Right lobe of liver (tissue), 6 donors: ENCODE data around the gene FBXL17. TPM values are rescaled to one million over a fixed set of nuclear protein-coding genes. Genes with fewer than 3 reads are reported as not detected.

Experiments
- ATAC-seq, 4 donors: fragments of 200-7000 bp; cut with Tn5 transposase; one replicate each; pipeline ENCODE4 v1.9.1; 2020; ENCODE audit warnings: mild to moderate bottlenecking in 4 of 4, moderate library complexity in 4 of 4
- DNase-seq, 3 donors: peaks; one replicate each; pipeline ENCODE4 v3.0.0-alpha.2; 2020
- H3K27ac ChIP-seq, 3 donors: fragments of 200-600 bp; one replicate each; pipeline ENCODE4 v1.8.0; 2022
- H3K27me3 ChIP-seq, 2 donors: fragments of 200-600 bp; one replicate each; pipeline ENCODE4 v1.8.0; 2022
- H3K36me3 ChIP-seq, 4 donors: fragments of 200-600 bp; sonication (generic) in 1 of 4; one replicate each; pipeline versions ENCODE4 v1.5.1 to v1.8.0; 2017 to 2022; ENCODE audit warnings: control low read depth in 1 of 4
- H3K4me1 ChIP-seq, 4 donors: fragments of 200-600 bp; sonication (generic) in 1 of 4; one replicate each; pipeline versions ENCODE4 v1.5.1 to v1.8.0; 2017 to 2022; ENCODE audit warnings: control low read depth in 1 of 4
- H3K4me3 ChIP-seq, 3 donors: fragments of 200-600 bp; one replicate each; pipeline ENCODE4 v1.8.0; 2022
- H3K9me3 ChIP-seq, 4 donors: fragments of 200-600 bp; sonication (generic) in 1 of 4; one replicate each; pipeline versions ENCODE4 v1.5.1 to v1.8.0; 2017 to 2022; ENCODE audit warnings: control low read depth in 1 of 4
- POLR2A ChIP-seq: fragments of 450-650 bp; IDR thresholded peaks from one replicate; pipeline ENCODE4 v1.6.1; 2017; ENCODE audit warnings: antibody characterized with exemption, mild to moderate bottlenecking
- WGBS: methylation state at CpG from one replicate; pipeline ENCODE4 v1.1.6; 2018; ENCODE audit warnings: low coverage, low lambda C conversion rate; ENCODE audit not compliant: insufficient coverage; ENCODE audit errors: missing lambda C conversion rate; 5-methylcytosine and 5-hydroxymethylcytosine counted together
- intact Hi-C, 2 donors: fragments of 100-400 bp; cut with DNase I; formaldehyde crosslinking; loops; one replicate each; pipeline versions ENCODE4 v1.11.2 to v1.14.1; 2022
- total RNA-seq, 6 experiments: library from RNA; depleted of rRNA in 2 of 6; stranded (reverse); fragments of >200 nt in 2 of 6; fragmentation: NEBNext Ultra II Directional in 3 of 6; extraction: Animal tissue kit (Norgen Biotek cat#: 25700) in 3 of 6; gene quantifications; one replicate each; pipeline versions ENCODE4 v1.1.0 to v1.2.4, GENCODE V29; 2016 to 2023
- TF ChIP-seq, protein P1 (sequence below), 4 donors: fragments of 200-600 bp in 3 of 4; fragments of 450-650 bp in 1 of 4; IDR thresholded peaks; one replicate each; pipeline versions ENCODE4 v1.5.1 to v1.8.0; 2016 to 2022; ENCODE audit warnings: antibody characterized with exemption in 4 of 4, mild to moderate bottlenecking in 2 of 4
- donor health status: DM: no; HTN: yes; CAD: no.
- donor health status: DM: no; HTN: no; CAD: no.
- donor health status: DM: no; HTN: no; CAD: no.
- donor health status: DM: no; HTN: yes; CAD: no.
- donor health status: DM: no; HTN: yes; CAD: no.

Gene FBXL17
- total RNA-seq, 6 experiments from 2014 or later = 7.7 to 10.6 (median 9.1) TPM

DNA sequence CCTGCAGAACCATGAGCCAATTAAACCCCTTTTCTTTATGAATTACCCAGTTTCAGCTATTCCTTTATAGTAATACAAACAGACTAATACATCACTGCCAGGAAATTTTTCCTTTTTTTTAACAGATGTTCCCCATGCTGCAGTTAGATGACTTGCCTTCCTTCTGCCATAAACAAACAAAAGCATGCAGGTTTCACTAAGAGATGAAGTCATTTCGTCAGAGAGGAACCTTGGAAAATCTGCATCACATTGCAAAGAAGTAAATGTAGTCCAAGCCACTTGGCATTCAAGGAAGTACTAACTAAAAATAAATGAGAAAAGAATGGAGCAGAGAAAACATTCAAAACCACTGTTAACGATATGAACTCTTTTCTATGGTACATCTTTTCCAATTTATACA, 517.1 kb downstream of the FBXL17 start:
- H3K27me3 ChIP-seq = no peaks in the 10 kb centered on the region
- H3K36me3 ChIP-seq = no peaks in the 10 kb centered on the region
- WGBS = 82% methylated on average over 2 of the region's 2 CpGs
- TF ChIP-seq, protein P1, sequence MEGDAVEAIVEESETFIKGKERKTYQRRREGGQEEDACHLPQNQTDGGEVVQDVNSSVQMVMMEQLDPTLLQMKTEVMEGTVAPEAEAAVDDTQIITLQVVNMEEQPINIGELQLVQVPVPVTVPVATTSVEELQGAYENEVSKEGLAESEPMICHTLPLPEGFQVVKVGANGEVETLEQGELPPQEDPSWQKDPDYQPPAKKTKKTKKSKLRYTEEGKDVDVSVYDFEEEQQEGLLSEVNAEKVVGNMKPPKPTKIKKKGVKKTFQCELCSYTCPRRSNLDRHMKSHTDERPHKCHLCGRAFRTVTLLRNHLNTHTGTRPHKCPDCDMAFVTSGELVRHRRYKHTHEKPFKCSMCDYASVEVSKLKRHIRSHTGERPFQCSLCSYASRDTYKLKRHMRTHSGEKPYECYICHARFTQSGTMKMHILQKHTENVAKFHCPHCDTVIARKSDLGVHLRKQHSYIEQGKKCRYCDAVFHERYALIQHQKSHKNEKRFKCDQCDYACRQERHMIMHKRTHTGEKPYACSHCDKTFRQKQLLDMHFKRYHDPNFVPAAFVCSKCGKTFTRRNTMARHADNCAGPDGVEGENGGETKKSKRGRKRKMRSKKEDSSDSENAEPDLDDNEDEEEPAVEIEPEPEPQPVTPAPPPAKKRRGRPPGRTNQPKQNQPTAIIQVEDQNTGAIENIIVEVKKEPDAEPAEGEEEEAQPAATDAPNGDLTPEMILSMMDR (IDR thresholded peaks at IDR 0.05) = no peak
- TF ChIP-seq POLR2A = no peak
- no peaks in the 10 kb centered on the region for H3K9me3 ChIP-seq
- no peak overlapping the region for H3K27ac ChIP-seq
- ATAC-seq = no peak
- no peak overlapping the region for H3K4me3 ChIP-seq
- no peak for DNase-seq
- H3K4me1 ChIP-seq = no peaks in the 10 kb centered on the region
- intact Hi-C loops = no loop called here

DNA sequence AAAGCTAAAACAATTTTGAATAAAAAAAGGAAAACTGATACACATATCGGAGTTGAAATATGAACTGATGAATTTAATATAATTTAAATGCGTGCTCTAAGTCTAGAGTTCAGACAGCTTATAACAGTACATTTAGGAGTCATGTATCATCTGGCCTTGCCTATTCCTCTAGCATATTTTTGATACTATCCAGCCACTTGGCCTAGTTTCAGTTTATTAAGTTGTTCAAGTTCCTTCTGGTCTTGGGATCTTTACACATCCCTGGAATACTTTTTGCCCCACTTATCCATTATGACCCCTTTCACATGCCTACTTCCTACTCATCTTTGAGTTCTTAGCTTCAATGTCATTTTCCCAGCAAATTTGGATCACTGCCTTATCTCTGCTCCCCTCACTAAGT, 518.8 kb downstream of the FBXL17 start:
- DNase-seq (no peak), ATAC-seq (no peak)
- Histone ChIP-seq H3K4me3 (no peak overlapping the region), H3K36me3 (no peaks in the 10 kb centered on the region), H3K27me3 (no peaks in the 10 kb centered on the region), H3K4me1 (no peaks in the 10 kb centered on the region), H3K9me3 (no peaks in the 10 kb centered on the region), H3K27ac (no peak overlapping the region)
- intact Hi-C loops = no loop called here
- WGBS = 85% methylated on average over 2 of the region's 2 CpGs
- no peak for TF ChIP-seq POLR2A
- TF ChIP-seq, protein P1 (IDR thresholded peaks at IDR 0.05) = no peak

DNA sequence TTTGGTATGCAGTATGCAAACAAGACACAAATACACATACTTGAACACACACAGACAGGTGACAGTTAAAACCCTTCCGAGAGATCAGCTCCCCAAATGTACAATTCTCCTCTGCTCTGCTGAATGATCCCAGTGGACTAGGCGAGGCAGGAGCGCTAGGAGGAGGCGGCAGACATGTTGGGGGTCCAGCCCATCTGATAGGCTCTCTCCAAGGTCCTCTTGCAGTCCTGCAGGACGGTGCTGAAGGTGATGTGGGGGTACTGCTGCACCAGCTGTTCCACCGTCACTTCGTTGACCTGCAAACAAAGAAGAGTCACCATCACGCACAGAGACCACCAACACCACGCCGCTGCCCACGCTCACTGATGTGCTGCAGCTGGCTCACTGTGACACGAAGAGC, 520.3 kb downstream of the FBXL17 start:
- Histone ChIP-seq H3K9me3 (no peaks in the 10 kb centered on the region), H3K36me3 (no peaks in the 10 kb centered on the region), H3K4me3 (no peak overlapping the region), H3K27me3 (no peaks in the 10 kb centered on the region), H3K4me1 (no peaks in the 10 kb centered on the region), H3K27ac (no peak overlapping the region)
- DNase-seq (no peak), ATAC-seq (no peak)
- intact Hi-C loops = no loop called here
- WGBS = no CpG with 5 or more reads among the region's 12 CpGs
- no peak for TF ChIP-seq POLR2A
- TF ChIP-seq, protein P1 (IDR thresholded peaks at IDR 0.05) = no peak

DNA sequence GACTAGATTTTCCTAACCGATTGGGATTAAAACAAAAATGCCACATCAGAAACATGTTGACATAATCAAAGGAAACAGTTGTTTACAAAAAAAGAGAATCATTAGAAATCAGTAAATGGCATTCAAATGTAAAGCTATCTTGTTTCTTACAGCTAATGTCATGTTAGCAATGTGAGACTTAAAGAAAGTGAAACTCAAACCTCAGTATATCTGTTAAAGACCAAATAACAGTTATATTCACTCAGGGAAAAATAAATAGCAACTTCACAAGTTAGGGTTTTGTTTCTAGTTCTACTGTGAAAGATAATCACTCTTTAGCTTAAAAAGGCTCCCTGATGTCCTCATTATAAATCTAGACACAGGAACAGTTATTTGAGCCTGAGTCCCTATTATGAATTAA, 521.9 kb downstream of the FBXL17 start:
- 80% methylated on average over 1 of the region's 1 CpG for WGBS

More for the DNA sequence above, 521.9 kb downstream of the FBXL17 start:
- DNase-seq (no peak), ATAC-seq (no peak)
- intact Hi-C loops = no loop called here
- no peaks in the 10 kb centered on the region for H3K36me3 ChIP-seq
- H3K4me3 ChIP-seq = no peak overlapping the region
- H3K27me3 ChIP-seq = no peaks in the 10 kb centered on the region
- H3K9me3 ChIP-seq = no peaks in the 10 kb centered on the region
- TF ChIP-seq, protein P1 (IDR thresholded peaks at IDR 0.05) = no peak
- TF ChIP-seq POLR2A = no peak
- no peaks in the 10 kb centered on the region for H3K4me1 ChIP-seq
- H3K27ac ChIP-seq = no peak overlapping the region
